Testis (tissue), 3 donors: ENCODE data around the gene SH3BGRL2. TPM values are rescaled to one million over a fixed set of nuclear protein-coding genes. Genes with fewer than 3 reads are reported as not detected.

ENCODE experiments used
- DNase-seq: peaks from one replicate; pipeline ENCODE4 v3.0.0-alpha.2; 2019
- H3K27ac ChIP-seq, 2 donors: fragments of 200-600 bp; sonication (generic); one replicate each; pipeline ENCODE4 v1.5.1; 2019
- H3K27me3 ChIP-seq: fragments of 200-600 bp; sonication (generic); one replicate; pipeline ENCODE4 v1.5.1; 2019
- H3K36me3 ChIP-seq: fragments of 200-600 bp; sonication (generic); one replicate; pipeline ENCODE4 v1.5.1; 2017; ENCODE audit warnings: low read depth; ENCODE audit errors: missing control alignments
- H3K4me1 ChIP-seq: fragments of 200-600 bp; sonication (generic); one replicate; pipeline ENCODE4 v1.5.1; 2019
- H3K4me3 ChIP-seq, 2 donors: fragments of 200-600 bp; sonication (generic); one replicate each; pipeline ENCODE4 v1.5.1; 2017 to 2019
- H3K9me3 ChIP-seq: fragments of 200-600 bp; sonication (generic); one replicate; pipeline ENCODE4 v1.5.1; 2017
- POLR2A ChIP-seq: fragments of 450-650 bp; IDR thresholded peaks from one replicate; pipeline ENCODE4 v1.6.1; 2017; ENCODE audit warnings: antibody characterized with exemption, mild to moderate bottlenecking, moderate library complexity
- WGBS, 2 donors: methylation state at CpG; one replicate each; pipeline ENCODE4 v1.1.5; 2018; 5-methylcytosine and 5-hydroxymethylcytosine counted together
- intact Hi-C: fragments of 100-400 bp; cut with DNase I; formaldehyde crosslinking; loops from one replicate; pipeline ENCODE4 v1.15.1; 2023; ENCODE audit warnings: low total_unique reads
- polyA plus RNA-seq: library from polyadenylated mRNA; stranded (reverse); fragments of 350-450 nt; fragmentation: Illumina TruSeq; extraction: RNeasy Lipid Tissue Mini Kit (QIAGEN cat#74804); gene quantifications from one replicate; pipeline ENCODE4 v1.2.3, GENCODE V29; 2014; ENCODE audit warnings: low read depth, low replicate concordance; ENCODE audit not compliant: insufficient read depth
- total RNA-seq, 2 donors: library from RNA; depleted of rRNA; stranded (reverse); fragments of >200 nt; gene quantifications; one replicate each; pipeline ENCODE4 v1.2.3, GENCODE V29; 2016
- TF ChIP-seq, protein P1 (sequence below), 3 experiments: fragments of 450-650 bp in 2 of 3; fragments of 200-600 bp in 1 of 3; sonication (generic) in 1 of 3; IDR thresholded peaks; one replicate each; pipeline ENCODE4 v1.5.1; 2016 to 2019; ENCODE audit warnings: antibody characterized with exemption in 3 of 3, mild to moderate bottlenecking in 2 of 3, moderate library complexity in 1 of 3

Gene SH3BGRL2
- total and polyA plus RNA-seq, 3 donors from 2014 or later, result 5.5 to 9.8 (median 6.3) TPM

DNA sequence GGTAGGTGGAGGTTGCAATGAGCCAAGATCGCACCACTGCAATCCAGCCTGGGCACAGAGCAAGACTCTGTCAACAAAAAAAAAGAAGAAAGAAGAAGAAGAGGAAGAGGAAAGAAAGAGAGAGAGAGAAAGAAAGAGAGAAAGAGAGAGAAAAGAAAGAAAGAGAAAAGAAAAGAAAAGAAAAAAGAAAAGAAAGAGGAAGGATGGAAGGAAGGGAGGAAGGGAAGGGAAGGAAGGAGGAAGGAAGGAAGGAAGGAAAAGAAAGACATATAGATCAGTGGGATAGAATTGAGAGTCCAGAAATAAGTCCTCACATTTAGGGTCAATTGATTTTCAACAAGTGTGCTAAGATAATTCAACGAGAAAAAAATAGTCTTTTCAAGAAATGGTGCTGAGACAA lies 34.0 kb upstream of the SH3BGRL2 start:
- H3K27me3 ChIP-seq, result no peaks in the 10 kb centered on the region
- intact Hi-C loops, result no loop called here
- no peak overlapping the region for H3K27ac ChIP-seq
- TF ChIP-seq, protein P1, sequence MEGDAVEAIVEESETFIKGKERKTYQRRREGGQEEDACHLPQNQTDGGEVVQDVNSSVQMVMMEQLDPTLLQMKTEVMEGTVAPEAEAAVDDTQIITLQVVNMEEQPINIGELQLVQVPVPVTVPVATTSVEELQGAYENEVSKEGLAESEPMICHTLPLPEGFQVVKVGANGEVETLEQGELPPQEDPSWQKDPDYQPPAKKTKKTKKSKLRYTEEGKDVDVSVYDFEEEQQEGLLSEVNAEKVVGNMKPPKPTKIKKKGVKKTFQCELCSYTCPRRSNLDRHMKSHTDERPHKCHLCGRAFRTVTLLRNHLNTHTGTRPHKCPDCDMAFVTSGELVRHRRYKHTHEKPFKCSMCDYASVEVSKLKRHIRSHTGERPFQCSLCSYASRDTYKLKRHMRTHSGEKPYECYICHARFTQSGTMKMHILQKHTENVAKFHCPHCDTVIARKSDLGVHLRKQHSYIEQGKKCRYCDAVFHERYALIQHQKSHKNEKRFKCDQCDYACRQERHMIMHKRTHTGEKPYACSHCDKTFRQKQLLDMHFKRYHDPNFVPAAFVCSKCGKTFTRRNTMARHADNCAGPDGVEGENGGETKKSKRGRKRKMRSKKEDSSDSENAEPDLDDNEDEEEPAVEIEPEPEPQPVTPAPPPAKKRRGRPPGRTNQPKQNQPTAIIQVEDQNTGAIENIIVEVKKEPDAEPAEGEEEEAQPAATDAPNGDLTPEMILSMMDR (IDR thresholded peaks at IDR 0.05), result no peak
- TF ChIP-seq POLR2A, result no peak
- H3K4me3 ChIP-seq, result no peak overlapping the region
- no peak for DNase-seq
- H3K9me3 ChIP-seq, result no peaks in the 10 kb centered on the region
- 94 to 99% methylated on average over 2 of the region's 2 CpGs for WGBS, 2 donors
- no peaks in the 10 kb centered on the region for H3K4me1 ChIP-seq
- no peaks in the 10 kb centered on the region for H3K36me3 ChIP-seq

DNA sequence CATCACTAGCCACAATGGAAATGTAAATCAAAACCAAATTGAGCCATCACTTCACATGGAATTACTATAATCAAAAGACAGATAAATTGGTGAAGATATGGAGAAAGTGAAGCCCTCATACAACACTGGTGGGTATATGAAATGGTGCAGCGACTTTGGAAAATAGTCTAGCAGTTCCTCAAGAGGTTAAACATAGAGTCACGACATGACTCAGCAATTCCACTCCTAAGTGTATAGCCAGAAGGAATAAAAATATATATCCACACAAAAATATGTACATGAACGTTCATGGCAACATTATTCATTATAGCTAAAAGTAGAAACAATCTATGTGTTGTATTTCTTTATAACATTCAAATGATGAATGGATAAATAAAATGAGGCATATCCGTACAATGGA lies 33.1 kb upstream of the SH3BGRL2 start:
- no peak overlapping the region for H3K27ac ChIP-seq
- no peaks in the 10 kb centered on the region for H3K27me3 ChIP-seq
- H3K4me3 ChIP-seq, result no peak overlapping the region
- H3K9me3 ChIP-seq, result no peaks in the 10 kb centered on the region
- no peak for DNase-seq
- no peaks in the 10 kb centered on the region for H3K36me3 ChIP-seq
- no peak for TF ChIP-seq POLR2A
- TF ChIP-seq, protein P1 (IDR thresholded peaks at IDR 0.05), result no peak
- WGBS, 2 donors, result 71 to 90% methylated on average over 4 of the region's 4 CpGs
- H3K4me1 ChIP-seq, result no peaks in the 10 kb centered on the region
- intact Hi-C loops, result no loop called here

DNA sequence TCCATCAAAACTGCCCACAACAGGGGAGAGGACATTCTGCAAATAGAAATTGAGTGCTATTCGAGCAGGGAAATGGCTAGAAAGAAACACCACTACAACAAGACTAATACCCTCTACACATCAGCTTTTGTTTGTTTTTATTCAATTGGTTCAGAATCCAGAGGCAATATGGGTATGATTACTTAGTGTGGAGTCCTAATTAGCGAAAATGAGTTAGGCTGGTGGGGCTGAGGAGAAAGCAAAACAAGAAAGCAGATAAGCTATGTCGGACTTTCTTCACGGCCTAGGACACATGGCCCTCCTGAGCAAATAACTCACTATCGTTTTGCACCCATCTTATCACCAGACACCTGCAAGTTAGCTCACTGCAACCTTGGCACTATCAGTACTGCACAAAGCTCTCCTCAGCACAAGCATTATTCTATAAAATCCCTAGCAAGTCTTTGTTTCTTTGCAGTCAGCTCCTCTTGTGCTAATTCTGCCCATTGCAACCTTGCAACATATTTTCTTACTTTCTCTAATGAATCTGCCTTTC lies 31.3 kb upstream of the SH3BGRL2 start:
- Histone ChIP-seq H3K4me1 (no peaks in the 10 kb centered on the region), H3K4me3 (no peak overlapping the region), H3K36me3 (no peaks in the 10 kb centered on the region), H3K27ac (no peak overlapping the region), H3K27me3 (no peaks in the 10 kb centered on the region), H3K9me3 (no peaks in the 10 kb centered on the region)
- TF ChIP-seq, protein P1 (IDR thresholded peaks at IDR 0.05), result no peak
- no peak for TF ChIP-seq POLR2A
- intact Hi-C loops, result no loop called here
- WGBS, 2 donors, result 47 to 57% methylated on average over 5 of the region's 5 CpGs
- no peak for DNase-seq

DNA sequence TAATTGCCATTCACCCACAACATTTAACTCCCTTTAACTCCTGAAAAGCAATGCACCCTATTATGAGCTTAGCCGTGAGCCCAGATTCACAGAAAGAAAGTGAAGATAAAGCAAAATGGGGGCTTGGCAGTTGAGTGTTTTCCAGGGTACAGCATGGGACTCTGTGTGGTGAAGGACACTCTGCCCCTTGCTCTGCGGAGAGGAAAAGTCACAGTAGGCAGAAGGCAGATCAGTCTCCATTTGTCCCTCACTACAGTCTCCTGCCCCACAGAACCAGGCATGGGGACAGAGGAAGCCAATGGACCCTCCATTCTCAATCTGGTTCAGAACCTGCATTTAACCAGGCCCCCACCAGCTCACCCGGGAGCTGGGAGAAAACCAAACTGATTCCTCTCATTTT lies 30.8 kb upstream of the SH3BGRL2 start:
- 67 to 92% methylated on average over 3 of the region's 3 CpGs for WGBS, 2 donors
- intact Hi-C loops, result no loop called here
- no peak for DNase-seq
- Histone ChIP-seq H3K27me3 (no peaks in the 10 kb centered on the region), H3K27ac (no peak overlapping the region), H3K9me3 (no peaks in the 10 kb centered on the region), H3K36me3 (no peaks in the 10 kb centered on the region), H3K4me1 (no peaks in the 10 kb centered on the region), H3K4me3 (no peak overlapping the region)
- TF ChIP-seq, protein P1 (IDR thresholded peaks at IDR 0.05), result no peak
- no peak for TF ChIP-seq POLR2A
